NCI-H2196 treated with DMSO at 0.1 percent for 48 hours (cell line): ENCODE measurements around the gene PLCB4.

ENCODE experiments used
- DNase-seq: peaks from one replicate; lab custom pipeline; 2025; ENCODE audit not compliant: unreplicated experiment; lab: John Stamatoyannopoulos, UW

PLCB4 gene

DNA sequence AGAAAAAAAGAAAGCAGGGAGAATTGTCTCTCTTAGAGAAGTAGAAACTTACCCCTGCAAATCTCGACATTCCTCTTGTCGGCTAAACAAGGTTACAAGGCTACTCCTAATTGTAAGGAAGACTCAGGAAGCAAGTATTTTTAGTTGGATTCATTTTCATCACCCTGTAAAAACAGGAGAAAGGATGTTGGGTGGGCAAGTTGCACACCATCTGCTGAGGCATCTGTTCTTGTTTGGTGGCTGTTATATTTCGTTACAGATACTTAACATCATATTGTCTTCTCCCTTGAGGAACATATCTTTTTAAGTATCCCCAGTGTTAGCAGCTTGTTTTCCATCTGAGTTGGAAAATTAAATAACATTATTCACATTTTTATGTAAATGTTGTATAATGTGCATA, 187.5 kb downstream of the PLCB4 start:
- DNase-seq, result no peak

DNA sequence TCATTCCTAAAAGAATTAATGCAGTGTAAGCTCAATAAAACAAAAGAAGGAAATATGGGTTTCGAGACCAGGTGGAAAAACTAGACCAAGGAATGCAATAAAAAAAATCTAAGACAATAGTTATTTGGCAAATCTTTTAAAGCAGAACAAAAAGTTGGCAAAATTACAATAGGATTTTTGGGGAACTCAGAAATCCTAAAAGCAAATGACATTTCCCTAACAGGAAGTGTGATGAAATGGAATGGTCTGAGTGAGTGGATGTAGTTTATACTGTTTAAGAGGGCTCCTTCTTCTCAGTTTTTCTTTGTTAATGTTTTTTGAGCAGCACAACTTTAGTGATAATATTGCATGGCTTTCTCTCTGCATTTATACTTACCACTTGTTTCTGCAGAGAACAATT, 190.0 kb downstream of the PLCB4 start:
- no peak for DNase-seq

GRCh38 chr20:9260027-9260426, 191.1 kb downstream of the PLCB4 start:
- DNase-seq, result no peak

- no peak for DNase-seq
Measured at GRCh38 chr20:9261781-9262180, 192.9 kb downstream of the PLCB4 start.

DNA sequence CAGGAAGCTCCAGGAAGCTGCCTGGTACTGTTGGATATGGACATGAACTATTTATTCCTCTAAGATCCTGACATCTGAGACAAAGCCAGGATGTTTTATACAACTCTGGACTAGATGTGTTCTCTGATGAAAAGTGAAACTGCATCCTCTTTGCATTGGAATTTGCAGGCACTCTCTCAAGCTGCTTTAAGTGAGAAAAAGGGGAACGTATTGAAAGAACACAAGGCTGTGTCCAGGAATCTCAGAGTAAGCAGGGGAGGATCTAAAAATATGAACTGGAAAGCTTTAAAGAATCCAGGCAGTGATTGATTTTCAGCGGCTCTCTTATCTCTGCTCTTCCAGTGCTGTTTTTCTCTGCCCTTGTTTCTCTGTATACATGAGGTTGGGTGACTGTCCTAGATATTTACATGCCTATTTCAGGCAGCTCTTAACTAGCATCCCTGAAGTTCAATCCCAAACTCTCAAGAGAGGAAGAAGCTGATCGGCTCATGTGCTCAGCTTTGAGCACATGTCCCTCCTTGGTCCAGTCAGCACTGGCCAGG, 193.8 kb downstream of the PLCB4 start:
- no peak for DNase-seq

DNA sequence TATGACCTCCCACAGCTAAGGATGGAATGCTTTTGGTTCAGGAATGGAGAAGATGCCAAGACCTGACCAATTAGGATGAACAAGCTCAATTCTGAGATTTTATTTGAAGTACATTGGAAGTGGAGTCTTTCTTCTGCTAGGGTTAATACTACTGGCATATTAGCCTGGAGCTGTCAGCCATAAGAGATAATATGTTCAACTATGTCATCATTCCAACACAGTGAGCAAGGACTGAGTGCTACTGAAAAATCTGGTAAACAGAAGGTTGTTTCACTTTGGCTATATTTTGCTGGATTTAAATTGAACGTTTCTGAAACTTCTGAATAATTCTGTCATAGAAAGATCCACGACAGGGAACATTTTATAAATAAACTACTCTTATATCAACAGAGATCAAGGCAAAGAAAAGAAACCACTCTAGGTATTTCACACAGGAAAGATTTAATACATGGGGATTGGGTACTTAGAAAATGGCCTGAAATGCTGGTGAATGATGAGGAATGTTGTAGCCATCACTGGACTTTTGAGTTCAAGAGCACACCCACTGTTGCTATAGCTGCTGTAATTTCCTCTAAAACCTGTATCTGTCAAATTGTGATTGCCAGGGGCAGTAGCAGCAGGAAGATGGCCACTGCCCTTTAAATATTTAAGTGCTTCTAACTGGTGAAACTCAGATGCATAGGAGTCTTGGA, 200.5 kb downstream of the PLCB4 start:
- no peak for DNase-seq

- no peak for DNase-seq
Measured at GRCh38 chr20:9270831-9271230, 201.9 kb downstream of the PLCB4 start.

DNA sequence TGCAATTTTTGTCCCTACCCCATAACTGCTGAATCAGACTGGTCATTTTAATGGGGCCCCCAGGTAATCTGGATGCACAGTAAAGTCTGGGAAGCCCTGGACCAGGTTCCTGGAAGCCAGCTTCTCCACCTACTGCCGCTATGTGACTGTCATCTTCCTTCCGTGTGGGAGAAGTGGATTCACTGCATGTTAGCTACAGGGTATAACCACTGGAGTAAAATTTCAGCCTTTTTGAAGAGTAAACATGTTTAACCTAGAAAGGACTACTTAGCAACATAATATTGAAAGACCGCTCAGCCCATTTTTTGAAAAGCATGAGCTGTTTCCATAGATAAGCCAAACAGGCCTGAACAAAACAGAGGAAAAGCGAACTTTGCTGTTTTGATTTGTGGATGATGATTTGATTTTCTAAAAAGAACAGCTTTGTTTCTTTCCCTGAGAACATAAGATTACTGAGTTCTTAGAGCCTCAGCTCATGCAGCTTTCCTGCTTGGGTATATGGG, 208.1 kb downstream of the PLCB4 start:
- no peak for DNase-seq

DNA sequence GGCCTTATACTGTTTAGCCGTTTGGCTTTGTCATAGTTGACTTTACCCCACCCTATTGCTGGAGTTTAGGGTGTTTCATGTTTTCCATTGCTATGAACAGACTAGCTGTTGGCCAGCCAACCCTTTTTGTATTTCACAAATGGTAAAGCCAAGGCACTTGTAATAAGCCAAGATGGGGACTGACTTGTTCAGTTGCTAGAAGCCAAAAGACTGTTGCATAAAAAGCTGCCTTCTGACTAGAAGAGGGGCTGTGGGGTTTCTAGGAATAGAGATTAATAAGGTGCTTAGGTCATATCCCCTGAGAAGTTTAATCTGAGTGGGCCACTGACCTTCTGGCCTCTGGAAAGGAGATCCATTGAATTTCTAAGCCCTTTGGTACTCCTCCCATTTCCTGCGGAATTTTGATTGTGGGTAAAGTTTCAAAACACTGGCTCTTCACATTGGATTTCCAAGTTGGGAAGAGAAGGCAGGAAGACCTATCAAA, 211.1 kb downstream of the PLCB4 start:
- no peak for DNase-seq

DNA sequence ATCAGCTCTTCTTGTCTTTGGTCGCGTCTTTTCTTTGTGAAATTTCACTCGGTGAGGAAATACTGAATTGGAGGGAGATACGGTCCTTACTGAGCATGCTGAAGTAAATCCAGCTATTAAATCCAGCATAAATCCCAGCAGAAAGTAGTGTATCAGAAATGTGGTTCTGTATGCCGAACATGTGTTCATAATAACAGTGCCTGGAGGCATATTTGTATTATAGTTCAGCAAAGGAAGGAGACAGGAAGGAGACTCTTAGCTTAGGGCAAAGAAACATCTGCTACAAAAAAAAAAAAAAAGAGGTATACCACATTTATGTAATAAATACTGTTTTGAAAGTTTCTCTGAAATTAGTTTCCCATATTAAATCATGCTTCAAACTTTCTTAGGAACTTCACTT, 211.8 kb downstream of the PLCB4 start:
- DNase-seq, result no peak

DNA sequence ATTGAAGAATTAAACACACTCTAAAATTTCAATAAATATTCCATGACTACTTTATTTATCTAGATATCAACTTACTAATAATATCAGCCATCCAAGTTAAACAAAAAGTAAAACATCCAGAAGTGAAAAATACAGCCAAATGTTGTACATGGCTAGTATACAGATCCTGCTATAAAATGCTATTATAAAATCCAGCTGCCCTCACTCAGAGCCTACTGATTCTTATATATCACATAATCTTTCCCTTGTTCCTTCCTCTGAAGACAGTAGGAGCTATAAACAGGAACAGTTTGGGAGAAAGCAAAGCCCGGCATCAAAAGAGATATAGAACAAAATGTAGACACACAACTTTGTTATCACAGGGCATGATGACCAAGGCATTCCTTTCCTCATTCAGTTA, 212.9 kb downstream of the PLCB4 start:
- DNase-seq, result no peak

DNA sequence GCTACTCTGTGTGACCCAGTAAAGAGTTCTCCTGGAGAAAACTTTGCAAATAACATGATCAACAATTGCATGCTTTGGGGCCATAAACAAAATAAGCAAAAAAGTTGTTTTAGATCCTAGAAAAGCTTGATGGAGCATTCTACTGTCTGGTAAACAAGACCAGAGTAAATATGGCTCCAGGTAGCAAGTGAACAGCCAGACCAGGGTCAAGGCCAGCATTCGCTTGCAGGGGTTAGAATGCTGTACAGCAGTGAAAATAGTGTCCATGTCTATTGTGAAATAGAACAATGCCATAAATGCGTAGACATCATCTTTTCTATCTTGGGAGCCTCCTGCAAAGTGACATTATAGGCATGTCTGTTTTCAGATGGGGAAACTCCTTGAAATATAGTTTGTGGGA, 216.7 kb downstream of the PLCB4 start:
- DNase-seq, result no peak

- no peak for DNase-seq
Measured at GRCh38 chr20:9286501-9287461, 217.9 kb downstream of the PLCB4 start.

- DNase-seq, result peak; percentile 4
Measured at GRCh38 chr20:9287826-9288225, 218.9 kb downstream of the PLCB4 start.

GRCh38 chr20:9290331-9290730, 221.4 kb downstream of the PLCB4 start:
- DNase-seq, result no peak

DNA sequence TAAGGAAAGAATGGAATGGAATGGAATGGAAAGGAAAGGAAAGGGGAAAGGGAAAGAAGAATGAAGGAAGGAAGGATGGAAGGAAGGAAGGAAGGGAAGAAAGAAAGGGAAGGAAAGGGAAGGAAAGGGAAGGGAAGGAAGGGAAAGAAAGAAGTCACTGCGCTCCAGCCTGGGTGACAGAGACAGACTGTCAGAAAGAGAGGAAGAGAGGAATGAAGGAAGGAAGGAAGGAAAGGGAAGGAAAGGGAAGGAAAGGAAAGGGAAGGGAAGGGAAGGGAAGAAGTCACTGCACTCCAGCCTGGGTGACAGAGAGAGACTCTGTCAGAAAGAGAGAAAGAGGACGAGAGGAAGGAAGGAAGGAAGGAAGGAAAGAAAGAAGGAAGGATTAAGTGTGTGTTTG, 224.3 kb downstream of the PLCB4 start:
- DNase-seq, result no peak

- DNase-seq, result no peak
Measured at GRCh38 chr20:9294041-9294440, 225.2 kb downstream of the PLCB4 start.

DNA sequence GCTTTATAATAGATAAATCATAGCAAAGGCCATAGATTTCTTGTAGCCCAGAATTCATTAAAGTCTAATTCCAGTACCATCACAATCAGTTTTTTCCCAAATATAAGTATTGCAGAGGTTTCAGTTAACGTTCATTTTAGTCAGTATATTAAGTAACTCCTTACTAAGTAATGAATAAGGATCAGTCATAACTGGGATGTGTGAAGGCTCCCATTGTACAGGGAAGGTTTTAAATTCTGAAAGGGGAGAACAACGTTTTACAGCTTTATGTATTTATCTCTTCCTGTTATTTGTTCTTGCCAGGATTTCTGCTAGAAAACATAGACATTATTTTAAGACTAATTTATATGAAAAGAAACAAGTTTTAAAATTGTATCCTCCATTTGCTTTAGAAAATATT, 230.0 kb downstream of the PLCB4 start:
- no peak for DNase-seq

DNA sequence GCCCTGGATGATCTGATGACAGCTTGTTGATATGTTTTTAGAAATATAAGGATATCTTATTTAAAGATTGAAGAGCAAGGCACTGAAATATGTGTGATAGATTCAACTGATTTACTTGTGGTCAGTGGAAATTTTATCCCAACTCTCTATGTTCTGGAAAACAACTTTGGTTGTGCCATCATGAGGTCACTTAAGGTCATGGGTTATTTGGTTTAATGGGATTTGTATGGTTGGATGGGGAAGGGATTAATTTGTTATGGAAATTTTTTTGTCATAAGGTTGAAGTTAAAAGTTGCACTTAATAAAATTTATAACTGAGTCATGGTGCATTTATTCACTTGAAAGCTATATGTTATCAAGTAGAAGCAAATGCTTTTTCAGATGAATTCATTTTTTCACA, 231.2 kb downstream of the PLCB4 start:
- DNase-seq, result no peak

- DNase-seq, result no peak
Measured at GRCh38 chr20:9300534-9300933, 231.6 kb downstream of the PLCB4 start.
